ENCODE data around the gene CEP89. TPM values are rescaled to one million over a fixed set of nuclear protein-coding genes. Genes with fewer than 3 reads are reported as not detected.

Gene CEP89
- total and polyA plus RNA-seq, 2 of the 4 experiments (the other 2 are of a cell fraction), result 7.2 to 17.4 TPM

DNA sequence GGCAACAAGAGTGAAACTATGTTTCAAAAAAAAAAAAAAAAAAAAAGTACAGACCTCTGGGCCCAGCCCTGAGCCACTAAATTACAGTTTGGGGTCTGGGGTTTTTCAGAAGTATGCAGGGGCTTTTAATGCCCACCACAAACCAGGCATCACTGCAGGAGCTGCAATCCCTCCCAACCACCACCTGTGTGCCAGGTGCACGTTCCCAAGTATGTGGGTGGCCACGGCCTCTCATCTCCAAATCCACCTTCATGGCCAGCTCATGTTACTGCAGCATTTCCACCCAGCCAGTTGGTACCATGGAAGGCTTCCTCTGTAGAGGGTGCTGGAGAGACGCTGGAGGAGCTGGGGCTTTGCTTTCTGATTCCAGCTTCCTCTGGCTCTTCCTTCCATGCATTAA is 26.5 kb downstream of the CEP89 start:
- Histone ChIP-seq H3K9me3 (ENCODE audit: control insufficient read depth, insufficient read depth, low read length) (no peaks in the 10 kb centered on the region), H3K4ac (ENCODE audit: low read depth, low read length) (no peak overlapping the region), H3K23ac (ENCODE audit: low read depth, low read length) (no peak overlapping the region), H3K4me3 (ENCODE audit: insufficient read depth, low read depth, low read length) (no peak overlapping the region), H3K4me1 (ENCODE audit: control insufficient read depth, insufficient read depth, low read length) (peaks cover 3% of the 10 kb centered on the region; the same call in 1 of the 2 replicates), H2AFZ (replicated peaks; ENCODE audit: low read length, poor library complexity) (no peak overlapping the region), H3K4me2 (ENCODE audit: low read depth, low read length) (no peak overlapping the region), H2AK9ac (replicated peaks; ENCODE audit: low read depth, low read length, poor library complexity) (no peak overlapping the region), H4K5ac (ENCODE audit: low read depth, low read length) (no peak overlapping the region), H3K27me3 (ENCODE audit: control insufficient read depth, insufficient read depth, low read length) (no peaks in the 10 kb centered on the region), H3K79me1 (ENCODE audit: low read depth in 1 of 2, low read length in 2 of 2) (peaks cover 0 to 2% of the 10 kb centered on the region in 2 experiments; a peak in 1 of 4 replicates), H2BK120ac (ENCODE audit: low read depth, low read length) (no peak overlapping the region), H3K56ac (ENCODE audit: extremely low read depth, insufficient read depth, low read length) (no peak overlapping the region), H2BK15ac (ENCODE audit: low read depth, low read length) (no peak overlapping the region), H2AK5ac (ENCODE audit: low read depth, low read length) (no peak overlapping the region), H4K91ac (ENCODE audit: insufficient read depth, low read depth, low read length) (no peak overlapping the region), H4K20me1 (ENCODE audit: insufficient read depth, low read length) (no peaks in the 10 kb centered on the region), H3K9me1 (ENCODE audit: insufficient read depth, low read length) (no peaks in the 10 kb centered on the region; the same call in 1 of the 2 replicates), H3K18ac (ENCODE audit: low read depth, low read length) (no peak overlapping the region), H2BK20ac (ENCODE audit: low read depth, low read length) (no peak overlapping the region), H4K8ac (ENCODE audit: low read depth in 2 of 2, low read length in 2 of 2) (no peak overlapping the region), H3K14ac (replicated peaks; ENCODE audit: low read depth, low read length) (no peak overlapping the region), H3K27ac (ENCODE audit: insufficient read depth, low read length) (no peak overlapping the region), H3K36me3 (ENCODE audit: control insufficient read depth, insufficient read depth, low read length) (peaks cover 42% of the 10 kb centered on the region), H3K9ac (ENCODE audit: low read depth, low read length) (no peak overlapping the region), H2BK5ac (ENCODE audit: low read depth, low read length, poor library complexity, severe bottlenecking) (no peak overlapping the region)
- in situ Hi-C loops (cut with MboI; ENCODE audit: low sequenced_read_pairs) (no loop called here), dilution Hi-C loops (cut with HindIII; ENCODE audit: low sequenced_read_pairs, unreplicated experiment) (no loop called here), intact Hi-C loops (cut with micrococcal nuclease) (no loop called here)
- BruUV-seq (replicated peaks), result no TSS peak
- no peak for TF ChIP-seq MXI1 (IDR thresholded peaks at IDR 0.05; ENCODE audit: borderline replicate concordance, low read depth, low read length)
- no peak for TF ChIP-seq MAZ (IDR thresholded peaks at IDR 0.05; ENCODE audit: borderline replicate concordance, low read depth, low read length)
- TF ChIP-seq SMC3 (IDR thresholded peaks at IDR 0.05; ENCODE audit: low read depth, low read length), result no peak
- no peak for TF ChIP-seq RCOR1 (IDR thresholded peaks at IDR 0.05; ENCODE audit: insufficient replicate concordance, low read length)
- TF ChIP-seq FOS (IDR thresholded peaks at IDR 0.05; ENCODE audit: low read depth, low read length), result no peak
- no peak for TF ChIP-seq BHLHE40 (IDR thresholded peaks at IDR 0.05; ENCODE audit: low read depth, low read length)
- TF ChIP-seq, protein P1, sequence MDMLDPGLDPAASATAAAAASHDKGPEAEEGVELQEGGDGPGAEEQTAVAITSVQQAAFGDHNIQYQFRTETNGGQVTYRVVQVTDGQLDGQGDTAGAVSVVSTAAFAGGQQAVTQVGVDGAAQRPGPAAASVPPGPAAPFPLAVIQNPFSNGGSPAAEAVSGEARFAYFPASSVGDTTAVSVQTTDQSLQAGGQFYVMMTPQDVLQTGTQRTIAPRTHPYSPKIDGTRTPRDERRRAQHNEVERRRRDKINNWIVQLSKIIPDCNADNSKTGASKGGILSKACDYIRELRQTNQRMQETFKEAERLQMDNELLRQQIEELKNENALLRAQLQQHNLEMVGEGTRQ (IDR thresholded peaks at IDR 0.05; ENCODE audit: low read depth, low read length), result no peak
- CTCF ChIA-PET, result no interaction called here
- no peak for DNase-seq
- POLR2A ChIA-PET (ENCODE audit: unreplicated experiment), result no interaction called here
- WGBS, 2 experiments (ENCODE audit: extremely low coverage in 2 of 2, insufficient read length in 1 of 2), result no CpG with 5 or more reads among the region's 3 CpGs
- no peak for ATAC-seq (ENCODE audit: low read depth)

Data from IMR-90 (cell line).